GM10248 (cell line): Measurements from ENCODE around the gene NME2.

Experiments
- CTCF ChIA-PET: fragments of 300-600 bp; sonication (Branson Sonifier 250); formaldehyde crosslinking; extraction: SDS; loops from one replicate; lab custom pipeline; 2021; ENCODE audit warnings: antibody characterized with exemption; lab: Yijun Ruan, JAX
- POLR2A ChIA-PET: fragments of 350-650 bp; sonication (Branson Sonifier 250); formaldehyde crosslinking; extraction: SDS; loops from one replicate; lab custom pipeline; 2020; ENCODE audit warnings: antibody characterized with exemption; lab: Yijun Ruan, JAX
- DNase-seq: peaks from one replicate; pipeline ENCODE4 v3.0.0; 2012; ENCODE audit errors: extremely low spot score
- CTCF ChIP-seq: IDR thresholded peaks from 2 replicates; pipeline ENCODE4 v1.5.1; 2012; ENCODE audit warnings: mild to moderate bottlenecking, low read depth; ENCODE audit errors: extremely low read depth, missing control alignments, control extremely low read depth

The NME2 gene

DNA sequence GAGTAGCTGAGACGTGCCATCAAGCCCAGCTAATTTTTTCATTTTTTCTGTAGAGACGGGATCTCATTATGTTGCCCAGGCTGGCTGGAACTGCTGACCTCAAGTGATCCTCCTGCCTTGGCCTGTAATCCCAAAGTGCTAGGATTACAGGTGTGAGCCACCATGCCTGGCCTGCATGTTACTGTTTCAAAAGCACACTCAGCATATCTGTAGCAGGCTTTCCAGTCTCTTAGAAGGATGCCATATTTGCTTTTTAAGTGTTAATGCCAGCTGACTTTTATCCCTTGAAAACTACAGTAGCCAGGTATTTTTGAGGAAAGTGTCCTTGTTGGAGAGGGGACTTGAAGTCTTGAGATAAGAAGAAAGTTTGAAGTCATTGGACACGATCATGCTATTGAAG is 30.3 kb upstream of the NME2 start:
- ChIA-PET POLR2A (no interaction called here), CTCF (interaction anchor here (1.1 to 2.6 kb wide), 3 partner anchors 12 to 134 kb away, joined by 3 to 10 read pairs (median 3); partner anchors contain the start of gene NME1)
- no peak for TF ChIP-seq CTCF
- DNase-seq: no peak

- ChIA-PET POLR2A (no interaction called here), CTCF (interaction anchor here (1.4 to 2.0 kb wide), 3 partner anchors 10 to 129 kb away, joined by 3 to 7 read pairs (median 3); partner anchors contain the start of gene NME1)
- no peak for DNase-seq
- TF ChIP-seq CTCF: no peak
Observed at GRCh38 chr17:51142597-51142996, 23.6 kb upstream of the NME2 start.

GRCh38 chr17:51144266-51145022 is 21.8 kb upstream of the NME2 start:
- no peak for TF ChIP-seq CTCF
- ChIA-PET CTCF (no interaction called here), POLR2A (no interaction called here)
- DNase-seq: no peak

- CTCF ChIA-PET: interaction anchor here (0.9 to 2.0 kb wide), 6 partner anchors 12 to 294 kb away, joined by 3 to 6 read pairs (median 4); no protein-coding TSS in a partner anchor
- POLR2A ChIA-PET: interaction anchor here (0.8 kb wide), 1 partner anchor 26 kb away, joined by 5 read pairs; no protein-coding TSS in a partner anchor
- no peak for DNase-seq
- TF ChIP-seq CTCF: no peak
Observed at GRCh38 chr17:51147650-51148049, 18.6 kb upstream of the NME2 start.

DNA sequence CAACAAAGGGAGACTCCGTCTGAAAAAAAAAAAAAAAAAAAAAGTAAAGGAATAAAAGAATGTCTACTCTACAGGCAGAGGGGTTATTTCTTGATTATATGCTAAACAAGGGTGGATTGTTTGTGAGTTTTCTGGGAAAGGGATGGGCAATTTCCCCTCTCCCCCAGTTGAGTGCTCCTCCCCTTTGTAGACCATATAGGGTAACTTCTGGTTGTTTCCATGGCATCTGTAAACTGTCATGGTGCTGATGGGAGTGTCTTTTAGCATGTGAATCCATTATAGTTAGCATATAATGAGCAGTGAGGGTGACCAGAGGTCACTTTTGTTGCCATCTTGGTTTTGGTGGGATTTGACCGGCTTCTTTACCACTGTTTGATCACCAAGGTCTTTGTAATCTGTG is 17.0 kb upstream of the NME2 start:
- ChIA-PET POLR2A (no interaction called here), CTCF (interaction anchor here (0.7 to 2.0 kb wide), 2 partner anchors 12 to 16 kb away, joined by 3 to 6 read pairs; no protein-coding TSS in a partner anchor)
- DNase-seq: no peak
- no peak for TF ChIP-seq CTCF

- ChIA-PET CTCF (interaction anchor here (2.7 kb wide), 1 partner anchor 150 kb away, joined by 12 read pairs; no protein-coding TSS in a partner anchor), POLR2A (no interaction called here)
- no peak for DNase-seq
- TF ChIP-seq CTCF: no peak
Observed at GRCh38 chr17:51150932-51151331, 15.3 kb upstream of the NME2 start.
